Measurements from ENCODE around the gene EXOSC5. TPM values are rescaled to one million over a fixed set of nuclear protein-coding genes. Genes with fewer than 3 reads are reported as not detected.

The EXOSC5 gene
- total RNA-seq, 1 experiment from 2014 or later: 45.8 TPM

- no peak overlapping the region for H3K4me3 Mint-ChIP-seq (ENCODE audit: unreplicated experiment)
- intact Hi-C loops (cut with micrococcal nuclease): no loop called here
- peaks cover 9% of the 10 kb centered on the region for H3K4me1 Mint-ChIP-seq (ENCODE audit: insufficient read depth, unreplicated experiment)
- H3K9me3 Mint-ChIP-seq (ENCODE audit: unreplicated experiment): no peaks in the 10 kb centered on the region
- no peak overlapping the region for H3K27ac Mint-ChIP-seq (ENCODE audit: low read depth, unreplicated experiment)
- no peaks in the 10 kb centered on the region for H3K27me3 Mint-ChIP-seq (ENCODE audit: insufficient read depth, unreplicated experiment)
- POLR2A ChIA-PET: no interaction called here
- DNase-seq (ENCODE audit: unreplicated experiment): no peak
- BruUV-seq (replicated peaks): no TSS peak
- no peak for TF ChIP-seq CTCF (IDR thresholded peaks at IDR 0.05; ENCODE audit: unreplicated experiment)
- CTCF ChIA-PET: no interaction called here
- H3K36me3 Mint-ChIP-seq (ENCODE audit: insufficient read depth, unreplicated experiment): peaks cover 6% of the 10 kb centered on the region
Observed at GRCh38 chr19:41356984-41357739, 40.0 kb downstream of the EXOSC5 start.

GRCh38 chr19:41355802-41356201 lies 41.4 kb downstream of the EXOSC5 start:
- DNase-seq (ENCODE audit: unreplicated experiment): no peak
- no TSS peak for BruUV-seq (replicated peaks)
- Mint-ChIP-seq H3K4me3 (ENCODE audit: unreplicated experiment) (no peak overlapping the region), H3K36me3 (ENCODE audit: insufficient read depth, unreplicated experiment) (peaks cover 6% of the 10 kb centered on the region), H3K27me3 (ENCODE audit: insufficient read depth, unreplicated experiment) (no peaks in the 10 kb centered on the region), H3K27ac (ENCODE audit: low read depth, unreplicated experiment) (no peak overlapping the region), H3K4me1 (ENCODE audit: insufficient read depth, unreplicated experiment) (peaks cover 20% of the 10 kb centered on the region), H3K9me3 (ENCODE audit: unreplicated experiment) (no peaks in the 10 kb centered on the region)
- ChIA-PET CTCF (interaction anchor here (0.6 to 5.2 kb wide), 8 partner anchors 8 to 531 kb away, joined by 3 to 34 read pairs (median 3); partner anchors contain the start of gene B9D2), POLR2A (interaction anchor here (0.6 to 1.0 kb wide), 2 partner anchors 27 to 588 kb away, joined by 3 read pairs; no protein-coding TSS in a partner anchor)
- intact Hi-C loops (cut with micrococcal nuclease): no loop called here
- no peak for TF ChIP-seq CTCF (IDR thresholded peaks at IDR 0.05; ENCODE audit: unreplicated experiment)

- intact Hi-C loops (cut with micrococcal nuclease): no loop called here
- peaks cover 6% of the 10 kb centered on the region for H3K36me3 Mint-ChIP-seq (ENCODE audit: insufficient read depth, unreplicated experiment)
Observed at GRCh38 chr19:41355035-41355434, 42.1 kb downstream of the EXOSC5 start.

More at GRCh38 chr19:41355035-41355434, 42.1 kb downstream of the EXOSC5 start:
- BruUV-seq (replicated peaks): no TSS peak
- Mint-ChIP-seq H3K27ac (ENCODE audit: low read depth, unreplicated experiment) (no peak overlapping the region), H3K9me3 (ENCODE audit: unreplicated experiment) (no peaks in the 10 kb centered on the region), H3K4me3 (ENCODE audit: unreplicated experiment) (peak overlapping the region; percentile 1), H3K4me1 (ENCODE audit: insufficient read depth, unreplicated experiment) (peaks cover 24% of the 10 kb centered on the region), H3K27me3 (ENCODE audit: insufficient read depth, unreplicated experiment) (no peaks in the 10 kb centered on the region)
- TF ChIP-seq CTCF (IDR thresholded peaks at IDR 0.05; ENCODE audit: unreplicated experiment): no peak
- ChIA-PET CTCF (interaction anchor here (0.6 to 5.2 kb wide), 9 partner anchors 9 to 532 kb away, joined by 3 to 34 read pairs (median 3); partner anchors contain the start of gene B9D2), POLR2A (interaction anchor here (1.0 kb wide), 1 partner anchor 26 kb away, joined by 3 read pairs; no protein-coding TSS in a partner anchor)
- DNase-seq (ENCODE audit: unreplicated experiment): no peak
